Ovary (tissue), 3 donors: ENCODE results near the gene SPOCK1.

Experiments
- CTCF ChIP-seq, 3 donors: fragments of 450-650 bp in 2 of 3; fragments of 200-600 bp in 1 of 3; IDR thresholded peaks; one replicate each; pipeline versions ENCODE4 v1.5.1 to v1.8.0; 2016 to 2022; ENCODE audit warnings: antibody characterized with exemption in 3 of 3, mild to moderate bottlenecking in 1 of 3
- EP300 ChIP-seq: sonication (generic); formaldehyde crosslinking; IDR thresholded peaks from one replicate; pipeline ENCODE4 v1.6.1; 2017; ENCODE audit warnings: antibody characterized with exemption
- POLR2A ChIP-seq: fragments of 450-650 bp; IDR thresholded peaks from one replicate; pipeline ENCODE4 v1.6.1; 2017; ENCODE audit warnings: antibody characterized with exemption, mild to moderate bottlenecking, moderate library complexity
- donor health status: DM: no; HTN: no; CAD: no.

DNA sequence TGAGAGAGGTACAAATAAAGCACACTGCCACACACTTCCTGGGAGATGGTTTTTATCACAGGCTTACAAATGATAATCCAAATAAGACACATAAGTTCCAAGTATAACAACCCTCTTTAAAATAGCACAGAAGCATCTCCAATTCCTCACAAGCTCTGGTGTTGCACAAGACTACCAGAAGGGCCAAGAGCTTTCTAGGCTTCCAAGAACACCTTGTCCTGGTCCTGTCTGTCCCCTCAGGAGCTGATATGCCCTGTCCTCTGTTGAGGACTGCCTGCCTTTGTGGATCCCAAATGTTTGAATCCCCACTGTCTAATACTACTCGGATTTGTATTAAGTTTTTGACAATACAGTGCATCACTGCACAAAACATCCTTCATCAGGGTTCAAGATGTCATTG, 110.1 kb downstream of the SPOCK1 start:
- no peak for TF ChIP-seq CTCF (IDR thresholded peaks at IDR 0.05)
- TF ChIP-seq POLR2A, result no peak
- TF ChIP-seq EP300, result no peak
